Body of pancreas (tissue), 4 donors: Measurements from ENCODE around the gene MRPL36. TPM values are rescaled to one million over a fixed set of nuclear protein-coding genes. Genes with fewer than 3 reads are reported as not detected.

Experiments used
- ATAC-seq: fragments of 150-250 bp; one replicate; pipeline ENCODE4 v1.9.1; 2016
- DNase-seq, 4 donors: peaks; one replicate each; pipeline ENCODE4 v3.0.0-alpha.2; 2019
- H3K27ac ChIP-seq, 4 donors: fragments of 200-600 bp; sonication (generic); 1 replicate in 3 of 4; 2 replicates in 1 of 4; pipeline versions ENCODE4 v1.5.1 to v1.6.1; 2016 to 2019; ENCODE audit warnings: mild to moderate bottlenecking in 1 of 4, mixed read lengths in 1 of 4, moderate library complexity in 1 of 4
- H3K27me3 ChIP-seq, 2 donors: fragments of 200-600 bp; sonication (generic); one replicate each; pipeline ENCODE4 v1.6.0; 2016; ENCODE audit warnings: mild to moderate bottlenecking in 1 of 2
- H3K36me3 ChIP-seq, 2 donors: fragments of 200-600 bp; sonication (generic); replicated peaks in 1 of 2; 2 replicates each; pipeline ENCODE4 v1.5.1; 2016; ENCODE audit warnings: low read depth in 2 of 2; ENCODE audit not compliant: insufficient read depth in 1 of 2
- H3K4me1 ChIP-seq: fragments of 200-600 bp; sonication (generic); one replicate; pipeline ENCODE4 v1.6.0; 2016
- H3K4me3 ChIP-seq, 2 donors: fragments of 200-600 bp; sonication (generic); 1 replicate in 1 of 2; 2 replicates in 1 of 2; pipeline ENCODE4 v1.5.1; 2016 to 2019
- H3K9me3 ChIP-seq, 3 donors: fragments of 200-600 bp; sonication (generic); 1 replicate in 2 of 3; 2 replicates in 1 of 3; pipeline ENCODE4 v1.5.1; 2016
- POLR2A ChIP-seq, 3 donors: fragments of 450-650 bp; IDR thresholded peaks; one replicate each; pipeline ENCODE4 v1.6.1; 2016; ENCODE audit warnings: antibody characterized with exemption in 3 of 3, mild to moderate bottlenecking in 2 of 3
- WGBS, 2 donors: methylation state at CpG; one replicate each; pipeline ENCODE4 v1.1.5; 2017; 5-methylcytosine and 5-hydroxymethylcytosine counted together
- intact Hi-C: fragments of 100-400 bp; cut with DNase I; formaldehyde crosslinking; loops from one replicate; pipeline ENCODE4 v1.15.1; 2023
- total RNA-seq, 2 donors: library from RNA; depleted of rRNA; stranded (reverse); fragments of >200 nt; gene quantifications; one replicate each; pipeline ENCODE4 v1.1.0, GENCODE V29; 2016
- TF ChIP-seq, protein P1 (sequence below), 7 experiments: fragments of 450-650 bp in 4 of 7; fragments of 200-600 bp in 3 of 7; sonication (generic) in 3 of 7; IDR thresholded peaks; one replicate each; pipeline ENCODE4 v1.5.1; 2016 to 2019; ENCODE audit warnings: antibody characterized with exemption in 7 of 7

Gene MRPL36
- total RNA-seq, 2 donors from 2014 or later: 4.9 to 16.3 TPM

GRCh38 chr5:1757511-1757910, 42.1 kb downstream of the MRPL36 start:
- no peaks in the 10 kb centered on the region for H3K9me3 ChIP-seq
- no peaks in the 10 kb centered on the region for H3K27me3 ChIP-seq
- peaks cover 4% of the 10 kb centered on the region for H3K4me1 ChIP-seq
- WGBS, 2 donors: 70 to 76% methylated on average over 10 of the region's 10 CpGs
- H3K36me3 ChIP-seq: no peaks in the 10 kb centered on the region
- no peak for TF ChIP-seq POLR2A (IDR thresholded peaks at IDR 0.05)
- TF ChIP-seq, protein P1, sequence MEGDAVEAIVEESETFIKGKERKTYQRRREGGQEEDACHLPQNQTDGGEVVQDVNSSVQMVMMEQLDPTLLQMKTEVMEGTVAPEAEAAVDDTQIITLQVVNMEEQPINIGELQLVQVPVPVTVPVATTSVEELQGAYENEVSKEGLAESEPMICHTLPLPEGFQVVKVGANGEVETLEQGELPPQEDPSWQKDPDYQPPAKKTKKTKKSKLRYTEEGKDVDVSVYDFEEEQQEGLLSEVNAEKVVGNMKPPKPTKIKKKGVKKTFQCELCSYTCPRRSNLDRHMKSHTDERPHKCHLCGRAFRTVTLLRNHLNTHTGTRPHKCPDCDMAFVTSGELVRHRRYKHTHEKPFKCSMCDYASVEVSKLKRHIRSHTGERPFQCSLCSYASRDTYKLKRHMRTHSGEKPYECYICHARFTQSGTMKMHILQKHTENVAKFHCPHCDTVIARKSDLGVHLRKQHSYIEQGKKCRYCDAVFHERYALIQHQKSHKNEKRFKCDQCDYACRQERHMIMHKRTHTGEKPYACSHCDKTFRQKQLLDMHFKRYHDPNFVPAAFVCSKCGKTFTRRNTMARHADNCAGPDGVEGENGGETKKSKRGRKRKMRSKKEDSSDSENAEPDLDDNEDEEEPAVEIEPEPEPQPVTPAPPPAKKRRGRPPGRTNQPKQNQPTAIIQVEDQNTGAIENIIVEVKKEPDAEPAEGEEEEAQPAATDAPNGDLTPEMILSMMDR (IDR thresholded peaks at IDR 0.05): no peak
- ATAC-seq (no peak), DNase-seq (peak in 1 of 4 donors; percentile 5)
- no peak overlapping the region for H3K4me3 ChIP-seq
- H3K27ac ChIP-seq: no peak overlapping the region
- intact Hi-C loops: no loop called here

DNA sequence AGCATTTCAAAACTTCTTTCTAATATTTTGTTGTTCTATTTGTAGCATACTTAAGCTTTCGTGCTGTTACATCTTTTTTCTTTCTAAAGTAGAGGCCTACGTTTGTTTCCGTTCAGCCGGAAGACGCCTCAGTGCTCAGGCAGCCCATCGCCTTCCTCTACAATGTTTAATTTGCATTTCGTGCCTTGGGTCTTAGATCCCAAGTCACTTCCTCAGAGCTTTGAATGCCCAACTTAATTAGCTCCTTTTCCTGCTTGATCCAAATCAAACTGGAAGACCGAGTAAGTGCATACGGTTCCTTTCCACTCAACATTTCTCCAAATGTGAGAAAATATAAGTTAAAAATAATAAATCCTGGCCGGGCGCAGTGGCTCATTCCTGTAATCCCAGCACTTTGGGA, 43.2 kb downstream of the MRPL36 start:
- 76 to 82% methylated on average over 11 of the region's 11 CpGs for WGBS, 2 donors
- H3K27me3 ChIP-seq: no peaks in the 10 kb centered on the region
- H3K36me3 ChIP-seq: no peaks in the 10 kb centered on the region
- H3K27ac ChIP-seq: no peak overlapping the region
- no peak for TF ChIP-seq POLR2A (IDR thresholded peaks at IDR 0.05)
- TF ChIP-seq, protein P1 (IDR thresholded peaks at IDR 0.05): no peak
- ATAC-seq (no peak), DNase-seq (no peak)
- H3K4me1 ChIP-seq: peaks cover 4% of the 10 kb centered on the region
- intact Hi-C loops: no loop called here
- no peak overlapping the region for H3K4me3 ChIP-seq
- H3K9me3 ChIP-seq: no peaks in the 10 kb centered on the region

GRCh38 chr5:1755321-1755949, 44.2 kb downstream of the MRPL36 start:
- TF ChIP-seq, protein P1 (IDR thresholded peaks at IDR 0.05): no peak
- no peak for TF ChIP-seq POLR2A (IDR thresholded peaks at IDR 0.05)
- intact Hi-C loops: no loop called here
- Histone ChIP-seq H3K36me3 (no peaks in the 10 kb centered on the region), H3K4me1 (peaks cover 4% of the 10 kb centered on the region), H3K4me3 (no peak overlapping the region), H3K27ac (no peak overlapping the region), H3K9me3 (no peaks in the 10 kb centered on the region), H3K27me3 (no peaks in the 10 kb centered on the region)
- 24 to 27% methylated on average over 14 of the region's 14 CpGs for WGBS, 2 donors
- DNase-seq (peak in 1 of 4 donors; percentile 6), ATAC-seq (no peak)

DNA sequence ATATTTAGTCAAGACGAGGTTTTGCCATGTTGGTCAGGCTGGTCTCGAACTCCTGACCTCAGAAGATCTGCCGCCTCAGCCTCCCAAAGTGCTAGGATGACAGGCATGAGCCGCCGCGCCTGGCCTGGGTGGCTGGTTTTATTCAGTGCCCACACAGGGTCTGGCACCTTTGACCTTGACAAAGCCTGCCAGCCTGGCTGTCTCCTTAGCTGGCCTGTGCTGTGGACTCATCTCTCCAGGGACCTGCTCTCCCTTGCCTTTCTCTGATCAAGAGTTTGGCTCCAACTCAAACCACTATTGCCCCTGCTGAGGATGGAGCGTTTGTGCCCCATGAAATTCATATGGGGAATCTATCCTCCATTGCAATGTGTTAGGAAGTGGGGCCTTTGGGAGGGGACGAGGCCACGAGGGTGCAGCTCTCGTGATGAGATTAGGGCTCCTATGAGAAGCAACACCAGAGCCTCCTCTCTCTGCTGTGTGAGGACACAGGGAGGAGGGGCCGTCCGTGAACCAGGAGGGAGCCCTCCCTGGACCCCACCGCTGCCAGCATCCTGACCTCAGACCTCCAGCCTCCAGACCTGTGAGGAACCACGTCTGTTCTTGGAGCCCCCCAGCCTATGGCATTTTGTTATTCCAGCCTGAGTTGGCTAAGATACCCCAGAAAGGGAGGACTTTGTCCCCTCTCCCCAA, 45.0 kb downstream of the MRPL36 start:
- Histone ChIP-seq H3K4me3 (no peak overlapping the region), H3K36me3 (no peaks in the 10 kb centered on the region), H3K4me1 (peaks cover 3% of the 10 kb centered on the region), H3K9me3 (no peaks in the 10 kb centered on the region), H3K27me3 (no peaks in the 10 kb centered on the region), H3K27ac (no peak overlapping the region)
- ATAC-seq: no peak
- DNase-seq: peak in 1 of 4 donors; percentile 3
- no peak for TF ChIP-seq POLR2A (IDR thresholded peaks at IDR 0.05)
- TF ChIP-seq, protein P1 (IDR thresholded peaks at IDR 0.05): no peak
- 62 to 74% methylated on average over 11 to 14 of the region's 14 CpGs for WGBS, 2 donors
- intact Hi-C loops: no loop called here
